Right forelimb (tissue), 1 donor: ENCODE data around the gene TGFBR3.

ENCODE experiments used
- DNase-seq: peaks from one replicate; pipeline ENCODE4 v3.0.0-alpha.2; 2018

Gene TGFBR3

DNA sequence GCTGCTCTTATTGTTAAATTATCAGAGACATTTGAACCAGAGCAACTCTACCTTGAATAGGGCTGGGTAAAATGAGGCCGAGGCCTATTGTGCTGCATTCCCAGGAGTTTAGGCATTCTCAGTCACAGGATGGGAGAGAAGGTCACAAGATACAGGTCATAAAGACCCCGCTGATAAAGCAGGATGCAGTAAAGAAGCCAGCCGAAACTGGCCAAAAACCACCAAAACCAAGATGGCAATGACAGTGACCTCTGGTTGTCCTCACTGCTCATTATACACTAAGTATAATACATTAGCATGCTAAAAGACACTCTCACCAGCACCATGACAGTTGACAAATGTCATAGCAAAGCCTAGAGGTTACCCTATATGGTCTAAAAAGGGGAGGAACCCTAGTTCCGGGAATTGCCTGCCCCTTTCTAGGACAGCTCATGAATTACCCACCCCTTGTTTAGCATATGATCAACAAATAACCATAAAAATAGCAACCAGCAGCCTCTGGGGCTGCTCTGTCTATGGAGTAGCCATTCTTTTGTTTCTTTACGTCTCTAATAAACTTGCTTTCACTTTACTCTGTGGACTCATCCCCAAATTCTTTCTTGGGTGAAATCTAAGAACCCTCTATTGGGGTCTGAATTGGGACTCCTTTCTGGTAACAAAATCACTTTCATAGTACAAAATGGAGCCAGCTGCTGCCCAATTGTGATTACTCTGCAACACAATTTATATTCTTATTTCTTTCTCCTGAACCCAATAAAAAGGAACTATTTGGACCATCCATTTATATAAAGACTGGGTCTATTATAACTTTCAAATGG, 179.6 kb downstream of the TGFBR3 start:
- DNase-seq = no peak

GRCh38 chr1:91704746-91705145, 181.2 kb downstream of the TGFBR3 start:
- DNase-seq = no peak

DNA sequence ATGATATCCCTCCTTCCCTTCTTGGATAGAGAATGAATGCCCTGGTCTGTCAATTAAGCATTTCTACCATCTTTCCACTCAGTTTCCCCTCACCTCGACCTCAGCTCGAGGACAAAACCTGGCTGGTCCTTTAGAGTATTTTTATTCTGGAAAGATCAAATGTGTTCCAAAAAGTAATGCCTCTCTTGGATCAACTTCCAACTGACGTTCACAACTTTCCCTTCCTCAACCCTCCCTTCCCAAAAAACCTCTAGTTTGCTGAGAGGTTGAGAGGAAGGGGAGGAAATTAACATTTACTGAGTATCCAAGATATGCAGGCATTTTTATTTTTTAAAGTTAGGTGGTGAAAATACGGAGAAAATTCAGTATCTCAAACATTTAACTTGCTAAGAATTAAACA, 182.9 kb downstream of the TGFBR3 start:
- no peak for DNase-seq

DNA sequence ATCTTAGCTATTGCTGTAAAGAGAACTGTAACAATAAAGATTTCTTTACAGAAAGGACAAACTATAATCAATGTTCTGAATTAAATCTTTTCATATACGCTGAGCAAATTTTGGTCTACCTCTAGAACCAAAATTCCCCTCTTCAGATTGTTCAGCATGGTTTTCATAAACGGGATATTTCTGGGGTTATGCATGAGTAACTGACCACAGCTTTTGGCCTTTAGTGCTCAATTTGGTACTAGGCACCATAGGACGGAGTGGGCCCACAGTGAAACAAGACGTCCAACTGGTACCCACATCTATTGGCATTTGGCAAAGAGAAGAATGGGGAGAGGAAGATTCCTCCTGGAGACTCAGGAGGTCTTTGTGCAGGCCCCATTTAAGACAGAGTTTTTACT, 184.5 kb downstream of the TGFBR3 start:
- no peak for DNase-seq

GRCh38 chr1:91700771-91701471, 185.0 kb downstream of the TGFBR3 start:
- DNase-seq = no peak

DNA sequence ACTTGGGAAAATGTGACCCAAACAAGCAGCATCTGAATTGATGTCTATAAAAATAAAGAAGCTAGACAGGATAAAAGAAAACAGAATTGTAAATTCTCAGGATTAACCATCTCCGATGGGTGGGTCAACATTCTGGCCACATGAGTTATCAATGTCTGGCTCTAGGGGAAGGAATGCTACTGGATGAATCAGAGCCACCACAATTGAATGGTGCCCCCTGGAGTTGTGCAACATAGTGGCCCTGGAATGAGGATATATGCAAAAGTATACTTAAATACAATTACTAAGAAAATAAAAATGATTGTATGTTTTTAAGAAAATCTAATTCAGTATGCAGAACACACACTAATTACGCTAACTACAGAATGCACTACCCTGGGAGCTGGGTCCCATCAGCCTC, 185.6 kb downstream of the TGFBR3 start:
- DNase-seq = no peak

- DNase-seq = no peak
Observed at GRCh38 chr1:91699339-91699974, 186.5 kb downstream of the TGFBR3 start.

- DNase-seq = no peak
Observed at GRCh38 chr1:91697861-91698260, 188.1 kb downstream of the TGFBR3 start.

DNA sequence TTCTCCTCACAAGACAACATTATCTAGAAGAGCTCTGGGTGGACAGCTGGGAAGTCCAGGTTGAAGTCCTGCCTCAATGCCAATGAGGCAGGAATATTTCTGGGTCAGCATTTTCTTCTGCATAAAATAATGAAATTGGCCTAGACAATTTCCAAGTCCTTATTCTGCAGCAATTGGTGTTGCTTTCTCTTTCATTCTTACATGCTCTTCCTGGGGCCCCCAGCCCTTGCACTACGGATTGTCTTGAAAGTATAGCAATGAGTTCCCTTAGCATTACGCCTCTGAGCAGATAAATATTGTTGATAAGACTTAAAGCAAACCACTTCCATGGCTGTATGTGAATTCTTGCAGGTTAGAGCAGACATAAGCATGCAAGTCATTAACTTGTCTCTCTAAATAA, 188.5 kb downstream of the TGFBR3 start:
- no peak for DNase-seq

- DNase-seq = no peak
Observed at GRCh38 chr1:91696321-91696720, 189.6 kb downstream of the TGFBR3 start.

DNA sequence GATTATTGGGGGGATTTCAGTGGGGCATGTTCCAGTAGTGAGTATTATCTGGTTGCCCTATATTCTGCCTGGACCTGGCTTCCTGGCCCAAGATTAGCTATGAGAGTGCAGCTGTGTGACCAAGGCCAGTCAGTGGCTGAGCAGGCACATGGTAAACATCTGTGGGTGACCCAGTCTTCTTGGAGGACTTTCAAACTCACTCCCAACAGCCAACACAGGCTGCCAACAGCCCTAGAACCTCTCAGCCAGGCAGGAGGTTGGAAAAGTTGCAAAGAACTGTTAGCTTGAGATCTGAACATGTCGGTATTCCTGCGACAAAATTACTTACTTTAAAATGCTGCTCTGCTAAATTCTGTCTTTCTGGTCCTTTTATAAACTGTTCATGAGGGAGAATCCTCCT, 192.4 kb downstream of the TGFBR3 start:
- no peak for DNase-seq

- no peak for DNase-seq
Observed at GRCh38 chr1:91691525-91691924, 194.4 kb downstream of the TGFBR3 start.

- DNase-seq = no peak
Observed at GRCh38 chr1:91689641-91690481, 196.1 kb downstream of the TGFBR3 start.

DNA sequence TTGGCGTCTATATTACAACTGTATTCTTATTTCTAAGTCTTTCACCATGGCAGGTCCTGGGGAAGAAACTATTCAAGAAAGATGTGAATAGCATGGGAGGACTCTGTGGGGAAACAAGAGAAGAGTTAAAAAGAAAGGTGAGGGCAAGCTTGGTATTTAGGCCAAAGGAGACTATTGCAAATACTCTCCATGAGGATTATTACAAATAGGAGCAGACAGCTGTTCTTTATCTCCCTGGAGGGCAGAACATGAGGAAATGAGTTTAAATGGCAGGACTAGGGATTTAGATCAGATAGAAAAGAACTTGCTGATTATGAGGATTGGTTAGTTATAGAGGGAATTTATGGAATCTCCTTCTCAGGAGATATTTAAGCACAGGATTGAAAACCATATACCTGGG, 198.5 kb downstream of the TGFBR3 start:
- no peak for DNase-seq

DNA sequence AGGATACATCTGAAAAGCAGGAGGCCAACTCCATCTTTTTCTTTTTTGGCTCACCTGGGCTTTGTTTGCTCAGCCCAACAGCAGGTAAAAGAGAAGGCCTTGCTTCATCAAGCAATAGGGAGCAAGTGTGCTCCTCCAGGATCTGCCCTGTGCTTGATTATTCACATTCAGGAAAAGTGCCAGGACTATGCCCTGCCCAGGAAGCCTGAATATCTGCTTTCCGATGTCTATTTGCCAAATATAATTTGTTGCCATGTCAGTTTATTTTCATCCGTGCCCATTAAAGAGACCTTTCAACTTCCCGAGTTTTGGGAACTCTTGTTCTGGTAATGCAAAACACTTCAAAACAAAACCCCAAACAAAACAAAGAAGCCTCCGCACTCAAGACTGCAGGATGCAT, 200.0 kb downstream of the TGFBR3 start:
- DNase-seq = no peak

- peak; percentile 52 for DNase-seq
Observed at GRCh38 chr1:91684481-91685196, 201.3 kb downstream of the TGFBR3 start.

GRCh38 chr1:91683598-91683951, 202.4 kb downstream of the TGFBR3 start:
- DNase-seq = no peak

DNA sequence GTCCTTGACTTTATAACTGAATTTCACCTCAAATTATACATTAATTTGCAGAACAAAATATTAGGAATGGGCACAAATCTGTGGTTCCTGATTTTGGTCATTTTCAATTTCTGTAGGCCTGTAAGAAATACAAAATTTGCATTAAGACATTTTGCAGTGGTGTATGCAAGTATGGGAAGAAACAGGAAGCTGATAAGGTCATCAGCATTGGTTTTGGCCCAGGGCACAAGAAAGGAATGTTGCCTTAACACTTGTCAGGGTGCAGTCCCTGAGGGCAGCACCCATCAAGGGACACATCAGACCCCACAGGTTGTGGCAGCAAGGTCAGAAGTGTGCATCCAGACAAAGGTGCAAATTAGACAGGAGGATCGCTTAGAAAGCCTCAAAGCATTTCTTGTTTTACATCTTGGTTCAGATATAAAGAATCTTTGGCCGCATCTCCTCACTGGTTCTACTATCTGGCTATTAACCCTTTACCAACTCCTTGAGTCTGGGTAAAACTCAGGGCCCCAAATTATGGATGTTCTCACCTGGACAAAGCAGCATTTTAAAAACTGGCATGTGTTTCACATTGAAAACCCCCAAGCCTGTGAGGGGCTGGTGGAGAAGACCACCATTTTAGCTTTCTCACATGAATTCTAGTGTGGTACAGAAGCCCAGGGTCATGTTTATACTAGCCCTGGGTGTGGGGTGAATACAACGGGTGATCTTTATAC, 202.9 kb downstream of the TGFBR3 start:
- no peak for DNase-seq

DNA sequence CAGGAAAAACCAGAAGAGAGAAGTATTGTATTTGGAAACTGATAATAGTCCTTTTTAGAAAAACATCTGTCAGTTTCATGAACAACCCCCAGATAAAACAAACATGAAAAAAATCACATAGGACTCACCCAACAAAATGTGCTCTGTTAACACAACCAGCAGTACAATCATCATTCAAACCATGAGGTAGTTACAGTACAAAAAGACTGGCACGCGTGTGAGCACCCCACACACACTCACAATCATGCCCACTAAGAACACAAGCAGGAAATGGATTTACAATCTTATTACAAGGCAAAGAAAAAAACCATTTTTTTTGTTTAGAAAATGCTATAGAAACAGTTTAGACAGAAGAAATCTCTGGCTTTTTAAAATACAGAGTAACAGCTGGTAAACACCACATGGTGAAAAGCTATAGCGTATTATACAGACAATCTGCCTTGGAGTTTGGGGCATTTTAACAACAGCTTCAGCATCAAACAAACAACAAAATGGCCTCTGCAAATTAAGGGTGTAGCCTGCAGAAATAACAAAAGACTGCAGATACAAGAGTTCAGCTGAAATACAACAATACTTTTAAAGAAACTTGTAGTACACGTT, 205.3 kb downstream of the TGFBR3 start:
- no peak for DNase-seq

DNA sequence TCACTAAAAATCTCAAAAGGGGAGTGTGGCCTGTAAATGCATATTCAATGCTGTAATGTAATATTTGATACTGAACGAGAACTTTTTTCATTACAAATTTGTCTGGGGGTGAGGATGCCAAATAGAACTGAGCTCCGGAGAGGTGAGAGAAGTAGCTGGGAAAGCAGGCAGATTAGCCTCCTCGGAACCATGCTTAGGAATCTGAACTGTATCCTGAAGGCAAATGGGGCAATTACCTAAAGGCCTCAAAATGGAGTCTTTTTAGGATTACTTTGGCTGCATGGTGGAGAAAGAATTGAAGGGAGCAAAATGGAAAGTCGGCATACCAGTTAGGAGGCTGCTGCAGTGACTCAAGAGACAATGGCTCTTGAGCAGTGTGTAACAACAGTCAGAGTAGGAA, 206.5 kb downstream of the TGFBR3 start:
- DNase-seq = no peak

GRCh38 chr1:91676030-91676429, 209.9 kb downstream of the TGFBR3 start:
- DNase-seq = no peak
